GM12865 (cell line): ENCODE measurements around the gene GPAT3.
A peak's percentile ranks its signal among the peaks of the same experiment; 100 is the strongest.

Source experiments
- DNase-seq: peaks from one replicate; pipeline ENCODE4 v3.0.0; 2010; ENCODE audit warnings: low read depth
- H3K4me3 ChIP-seq: 2 replicates; pipeline ENCODE4 v1.5.1; 2011; ENCODE audit warnings: mild to moderate bottlenecking, low read depth, low read length, control low read depth
- TF ChIP-seq, protein P1 (sequence below): IDR thresholded peaks from 2 replicates; pipeline ENCODE4 v1.5.1; 2011; ENCODE audit warnings: low read length, control low read depth, low read depth, inconsistent platforms; ENCODE audit not compliant: insufficient read depth; ENCODE audit errors: missing control alignments

The GPAT3 gene

DNA sequence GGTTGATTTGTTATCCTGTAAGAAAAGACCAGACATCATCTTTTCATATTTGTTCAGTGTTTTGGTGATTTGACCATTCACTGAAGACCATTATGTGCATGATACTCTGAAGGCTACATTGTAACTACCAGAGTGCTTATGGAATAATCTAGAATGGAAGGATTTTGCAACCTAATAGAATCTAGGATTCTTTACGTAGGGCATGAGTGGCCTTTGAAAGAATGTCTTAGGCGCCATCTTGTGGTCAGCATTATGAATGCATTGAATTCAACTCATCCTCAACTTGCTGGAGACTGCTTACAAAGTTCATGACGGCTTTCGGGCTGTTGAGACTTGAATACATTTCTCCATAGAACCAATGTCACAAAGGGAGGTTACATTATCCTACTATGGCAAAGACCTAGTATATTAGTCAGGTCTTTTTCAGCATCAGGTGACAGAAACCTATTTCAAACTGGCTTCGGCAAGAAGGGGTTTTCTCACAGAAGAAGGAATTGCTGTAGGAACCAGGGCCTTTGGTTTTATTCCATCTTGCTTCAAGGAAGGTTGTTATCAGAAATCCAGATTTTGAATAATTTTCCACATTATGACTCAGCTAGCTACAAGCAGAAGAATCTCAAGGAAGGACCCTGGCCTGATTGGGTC lies 104.1 kb downstream of the GPAT3 start:
- DNase-seq, result peak; percentile 78

DNA sequence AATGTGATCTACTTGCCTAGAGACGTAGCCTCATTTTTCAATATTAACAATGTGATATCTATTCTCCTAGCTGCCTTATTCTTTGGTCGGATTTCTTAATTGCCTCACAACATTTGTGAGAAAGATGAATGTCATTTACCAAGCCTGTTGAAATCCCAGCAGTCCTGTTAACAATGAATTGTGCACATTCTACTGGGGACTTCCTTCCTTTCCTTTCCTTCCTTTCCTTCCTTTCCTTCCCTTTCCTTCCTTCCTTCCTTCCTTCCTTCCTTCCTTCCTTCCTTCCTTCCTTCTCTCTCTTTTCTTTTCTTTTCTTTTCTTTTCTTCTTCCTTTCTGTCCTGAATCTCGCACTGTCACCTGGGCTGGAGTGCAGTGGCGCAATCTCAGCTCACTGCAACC lies 107.1 kb downstream of the GPAT3 start:
- DNase-seq, result no peak
- H3K4me3 ChIP-seq, result no peak overlapping the region
- TF ChIP-seq, protein P1, sequence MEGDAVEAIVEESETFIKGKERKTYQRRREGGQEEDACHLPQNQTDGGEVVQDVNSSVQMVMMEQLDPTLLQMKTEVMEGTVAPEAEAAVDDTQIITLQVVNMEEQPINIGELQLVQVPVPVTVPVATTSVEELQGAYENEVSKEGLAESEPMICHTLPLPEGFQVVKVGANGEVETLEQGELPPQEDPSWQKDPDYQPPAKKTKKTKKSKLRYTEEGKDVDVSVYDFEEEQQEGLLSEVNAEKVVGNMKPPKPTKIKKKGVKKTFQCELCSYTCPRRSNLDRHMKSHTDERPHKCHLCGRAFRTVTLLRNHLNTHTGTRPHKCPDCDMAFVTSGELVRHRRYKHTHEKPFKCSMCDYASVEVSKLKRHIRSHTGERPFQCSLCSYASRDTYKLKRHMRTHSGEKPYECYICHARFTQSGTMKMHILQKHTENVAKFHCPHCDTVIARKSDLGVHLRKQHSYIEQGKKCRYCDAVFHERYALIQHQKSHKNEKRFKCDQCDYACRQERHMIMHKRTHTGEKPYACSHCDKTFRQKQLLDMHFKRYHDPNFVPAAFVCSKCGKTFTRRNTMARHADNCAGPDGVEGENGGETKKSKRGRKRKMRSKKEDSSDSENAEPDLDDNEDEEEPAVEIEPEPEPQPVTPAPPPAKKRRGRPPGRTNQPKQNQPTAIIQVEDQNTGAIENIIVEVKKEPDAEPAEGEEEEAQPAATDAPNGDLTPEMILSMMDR, result no peak

More for the DNA sequence above, 104.1 kb downstream of the GPAT3 start:
- no peak overlapping the region for H3K4me3 ChIP-seq
- TF ChIP-seq, protein P1, result peak; percentile 72

DNA sequence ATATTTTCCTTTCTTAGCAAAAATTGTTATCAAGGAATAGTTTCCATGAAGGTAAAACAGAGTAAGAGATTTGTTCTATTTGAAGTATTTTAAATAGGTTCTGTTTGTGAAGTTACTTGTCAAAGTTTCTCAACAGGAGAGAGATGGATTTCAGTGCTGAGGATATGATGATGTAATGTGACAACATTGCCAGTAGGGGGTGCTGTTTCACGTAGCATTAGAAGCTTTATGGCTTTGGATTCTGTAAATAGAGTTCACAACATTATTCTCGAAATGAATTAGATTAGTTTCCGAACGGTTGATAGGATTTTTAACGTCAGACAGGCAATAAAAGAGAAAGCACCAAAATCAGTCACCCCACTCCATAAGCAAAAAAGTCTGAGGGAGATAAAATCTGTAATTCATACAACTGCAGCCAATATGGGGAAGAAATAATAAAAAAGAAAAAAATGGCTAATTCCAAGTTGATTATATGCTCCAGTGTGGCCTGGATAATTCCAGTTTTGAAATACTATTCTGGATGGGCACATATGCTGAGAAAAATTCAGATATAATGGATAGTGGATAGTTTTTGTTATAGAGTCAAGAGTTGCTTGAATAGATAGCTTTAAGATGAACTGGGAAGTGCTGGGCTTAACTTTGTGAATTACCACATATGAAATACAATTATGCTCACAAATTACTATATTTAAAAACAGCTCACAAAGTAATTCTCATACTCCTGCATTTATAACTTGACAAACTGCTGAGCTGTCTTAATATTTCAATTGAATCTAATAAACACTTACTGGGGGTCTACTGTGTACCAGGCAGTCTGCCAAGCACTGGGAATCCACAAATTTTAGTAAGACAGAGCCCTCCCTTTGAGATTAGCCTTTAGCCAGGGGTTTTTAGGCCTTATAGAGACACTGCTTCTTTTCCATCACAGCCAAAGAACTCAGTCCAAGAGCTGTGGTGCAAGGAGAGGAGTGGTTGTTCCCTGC lies 109.1 kb downstream of the GPAT3 start:
- H3K4me3 ChIP-seq, result no peak overlapping the region
- DNase-seq, result peak; percentile 70
- TF ChIP-seq, protein P1, result peak; percentile 72

DNA sequence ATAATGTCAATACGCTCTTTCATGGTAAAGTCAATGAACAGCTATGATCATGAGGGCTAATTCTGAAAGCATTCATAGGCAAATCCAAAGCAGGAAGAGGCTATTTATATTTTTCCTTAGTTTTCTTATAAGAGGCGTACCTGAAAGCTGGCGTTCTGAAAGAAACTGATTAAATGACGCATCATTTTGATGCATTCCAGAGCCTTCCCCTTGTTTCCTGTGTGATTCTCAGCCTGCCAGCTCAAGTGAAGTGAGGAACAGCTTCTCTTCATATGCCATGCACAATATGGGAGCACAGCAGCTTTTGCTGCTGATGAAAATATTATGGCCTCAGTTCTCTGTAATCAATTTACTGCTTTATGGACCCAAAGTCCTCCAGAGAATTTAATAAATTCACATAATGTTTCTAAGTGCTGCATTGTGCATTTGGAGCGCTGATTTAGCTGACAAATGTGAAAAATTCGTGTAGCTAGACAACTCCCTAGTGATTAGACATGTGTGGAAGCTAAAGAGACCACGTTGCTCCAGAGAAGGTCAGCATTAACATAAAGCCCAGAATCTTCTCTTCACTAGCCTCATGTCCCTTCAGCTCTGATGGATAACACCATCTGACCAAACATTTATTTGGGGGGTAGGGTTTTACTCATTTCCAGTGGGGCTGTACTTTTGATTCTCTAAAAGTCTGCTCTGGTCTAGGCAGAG lies 110.8 kb downstream of the GPAT3 start:
- no peak overlapping the region for H3K4me3 ChIP-seq
- TF ChIP-seq, protein P1, result no peak
- DNase-seq, result no peak

DNA sequence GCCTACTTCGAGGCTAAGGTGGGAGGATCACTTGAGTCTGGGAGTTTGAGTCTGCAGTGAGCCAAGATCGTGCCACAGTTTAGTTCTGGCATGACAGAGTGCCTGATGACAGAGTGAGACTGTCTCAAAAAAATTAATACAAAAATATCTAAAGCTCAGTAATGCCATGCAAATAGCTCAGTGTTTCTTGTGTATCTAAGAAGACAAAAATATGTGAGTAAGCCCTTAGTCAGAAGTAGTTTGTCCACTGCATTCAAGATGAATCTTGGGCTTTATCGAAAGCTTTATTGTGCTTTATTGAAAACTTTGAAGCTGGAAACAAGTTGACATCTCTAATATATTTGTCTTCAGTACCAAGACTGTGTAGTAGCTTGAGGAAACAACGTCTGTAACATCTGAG lies 115.9 kb downstream of the GPAT3 start:
- H3K4me3 ChIP-seq, result no peak overlapping the region
- TF ChIP-seq, protein P1, result no peak
- DNase-seq, result no peak
